ENCODE data around the gene HES6.

DNA sequence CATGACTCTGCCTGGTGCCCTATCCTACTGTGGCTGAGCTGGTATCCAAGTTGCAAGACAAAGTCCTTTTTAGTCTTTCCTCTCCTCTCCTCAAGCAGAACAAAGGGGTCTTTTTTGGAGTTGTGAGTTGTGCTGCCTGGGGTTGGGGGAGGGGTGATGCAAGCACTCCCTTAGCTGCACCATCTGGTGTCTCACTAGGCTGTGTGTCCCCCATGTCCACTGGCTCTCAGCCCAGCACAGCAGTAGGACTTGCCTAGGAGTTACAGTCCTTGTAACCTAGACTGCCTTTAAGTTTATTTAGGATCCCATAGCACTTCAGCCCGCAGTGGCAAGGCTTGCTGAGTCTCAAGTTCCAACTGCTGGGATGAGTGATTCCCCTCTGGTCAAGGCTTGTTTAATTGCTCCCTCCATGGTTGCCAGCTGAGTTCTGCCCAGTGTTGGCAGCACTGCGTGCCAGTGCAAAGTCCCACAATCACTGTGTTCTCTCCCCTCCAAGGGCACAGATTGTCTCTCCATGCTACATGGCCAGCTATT, 23.1 kb downstream of the HES6 start:
- TF ChIP-seq, protein P1, sequence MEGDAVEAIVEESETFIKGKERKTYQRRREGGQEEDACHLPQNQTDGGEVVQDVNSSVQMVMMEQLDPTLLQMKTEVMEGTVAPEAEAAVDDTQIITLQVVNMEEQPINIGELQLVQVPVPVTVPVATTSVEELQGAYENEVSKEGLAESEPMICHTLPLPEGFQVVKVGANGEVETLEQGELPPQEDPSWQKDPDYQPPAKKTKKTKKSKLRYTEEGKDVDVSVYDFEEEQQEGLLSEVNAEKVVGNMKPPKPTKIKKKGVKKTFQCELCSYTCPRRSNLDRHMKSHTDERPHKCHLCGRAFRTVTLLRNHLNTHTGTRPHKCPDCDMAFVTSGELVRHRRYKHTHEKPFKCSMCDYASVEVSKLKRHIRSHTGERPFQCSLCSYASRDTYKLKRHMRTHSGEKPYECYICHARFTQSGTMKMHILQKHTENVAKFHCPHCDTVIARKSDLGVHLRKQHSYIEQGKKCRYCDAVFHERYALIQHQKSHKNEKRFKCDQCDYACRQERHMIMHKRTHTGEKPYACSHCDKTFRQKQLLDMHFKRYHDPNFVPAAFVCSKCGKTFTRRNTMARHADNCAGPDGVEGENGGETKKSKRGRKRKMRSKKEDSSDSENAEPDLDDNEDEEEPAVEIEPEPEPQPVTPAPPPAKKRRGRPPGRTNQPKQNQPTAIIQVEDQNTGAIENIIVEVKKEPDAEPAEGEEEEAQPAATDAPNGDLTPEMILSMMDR (IDR thresholded peaks at IDR 0.05; ENCODE audit: low read length), result no peak
- TF ChIP-seq EZH2 (optimal IDR thresholded peaks at IDR 0.05; ENCODE audit: low read depth, low read length) (no peak), EZH2phosphoT487 (IDR thresholded peaks at IDR 0.05; ENCODE audit: low read length) (no peak)

Data from MM.1S (cell line).